K562 (cell line): ENCODE measurements around the gene NUDT22.

Experiments used
- CTCF ChIP-seq, 3 experiments: IDR thresholded peaks in 2 of 3; conservative IDR thresholded peaks in 1 of 3; 2 replicates each; pipeline ENCODE4 v1.5.1; 2011 to 2012; ENCODE audit warnings: low read length in 3 of 3, mild to moderate bottlenecking in 3 of 3, control low read depth in 2 of 3, improper control_type of control experiment in 1 of 3, inconsistent platforms in 1 of 3, low read depth in 1 of 3, mixed read lengths in 1 of 3, moderate library complexity in 1 of 3; ENCODE audit not compliant: insufficient read depth in 2 of 3
- ELF1 ChIP-seq: fragments of 200-800 bp; sonication (Bioruptor generic); IDR thresholded peaks from 2 replicates; pipeline ENCODE4 v1.6.1; 2016; ENCODE audit warnings: missing genetic modification characterization, missing compliant biosample characterization
- EP400 ChIP-seq: fragments of 450-650 bp; IDR thresholded peaks from 2 replicates; pipeline ENCODE4 v1.6.1; 2017; ENCODE audit warnings: antibody characterized with exemption, mild to moderate bottlenecking, moderate library complexity
- MAFK ChIP-seq: IDR thresholded peaks from 2 replicates; pipeline ENCODE4 v1.6.1; 2011; ENCODE audit warnings: low read length, improper control_type of control experiment
- NFIC ChIP-seq: fragments of 450-650 bp; IDR thresholded peaks from 2 replicates; pipeline ENCODE4 v1.6.1; 2017; ENCODE audit warnings: mild to moderate bottlenecking, inconsistent platforms
- NR2C2 ChIP-seq, 2 experiments: fragments of 200-800 bp in 1 of 2; sonication (Bioruptor generic) in 1 of 2; sonication (generic) in 1 of 2; formaldehyde crosslinking in 1 of 2; IDR thresholded peaks; 2 replicates each; pipeline versions ENCODE4 v1.6.1 to v1.8.0; 2016 to 2022; ENCODE audit warnings: mild to moderate bottlenecking in 1 of 2, missing compliant biosample characterization in 1 of 2, missing genetic modification characterization in 1 of 2, missing genetic modification reagents in 1 of 2
- PHF8 ChIP-seq: fragments of 200-600 bp; sonication (generic); IDR thresholded peaks from 2 replicates; pipeline ENCODE4 v1.6.1; 2012; ENCODE audit warnings: mixed run types, mild to moderate bottlenecking, inconsistent platforms, low read length, moderate library complexity, borderline replicate concordance
- TAF7 ChIP-seq: fragments of 450-650 bp; IDR thresholded peaks from 2 replicates; pipeline ENCODE4 v1.6.1; 2016; ENCODE audit warnings: missing genetic modification characterization, missing compliant biosample characterization
- YY1 ChIP-seq, 3 experiments: IDR thresholded peaks; 2 replicates each; pipeline ENCODE4 v1.6.1; 2011; ENCODE audit warnings: low read length in 2 of 3, mild to moderate bottlenecking in 2 of 3, moderate library complexity in 2 of 3, borderline replicate concordance in 1 of 3, control low read depth in 1 of 3, low read depth in 1 of 3; ENCODE audit not compliant: insufficient read depth in 3 of 3, insufficient replicate concordance in 2 of 3, control insufficient read depth in 1 of 3, insufficient read length in 1 of 3; ENCODE audit errors: extremely low read depth in 1 of 3
- ZNF121 ChIP-seq: sonication (generic); formaldehyde crosslinking; conservative IDR thresholded peaks from 2 replicates; pipeline ENCODE4 v1.8.0; 2022; ENCODE audit warnings: missing genetic modification reagents
- ZNF224 ChIP-seq: sonication (generic); formaldehyde crosslinking; IDR thresholded peaks from 2 replicates; pipeline ENCODE4 v1.8.0; 2022; ENCODE audit warnings: mild to moderate bottlenecking, missing genetic modification reagents
- ZNF644 ChIP-seq: fragments of 200-800 bp; sonication (Bioruptor generic); IDR thresholded peaks from 2 replicates; pipeline ENCODE4 v1.6.1; 2016; ENCODE audit warnings: low read depth, missing genetic modification characterization, missing compliant biosample characterization

DNA sequence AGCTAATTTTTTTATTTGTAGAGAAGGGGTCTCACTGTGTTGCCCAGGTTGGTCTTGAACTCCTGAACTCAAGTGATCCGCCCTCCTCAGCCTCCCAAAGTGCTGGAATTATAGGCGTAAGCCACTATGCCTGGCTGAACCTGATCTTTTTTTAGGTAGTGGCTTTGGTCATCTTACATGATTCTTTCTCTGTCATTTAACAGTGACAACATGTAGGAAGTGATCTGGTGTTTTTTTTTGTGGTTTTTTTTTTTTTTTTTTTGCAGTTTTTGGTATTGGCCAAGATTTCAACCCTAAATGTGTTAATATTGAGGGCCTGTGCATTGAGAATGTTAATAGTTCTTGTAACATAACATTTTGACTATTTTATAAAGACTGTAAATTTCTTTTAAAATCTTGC, 27.6 kb upstream of the NUDT22 start:
- TF ChIP-seq ZNF644 (tag) (no peak), NR2C2 (CRISPR knock-in tag; IDR thresholded peaks at IDR 0.05) (no peak), NR2C2 (tag; IDR thresholded peaks at IDR 0.05) (no peak), ZNF121 (CRISPR knock-in tag) (0 out of 2 replicates have a peak, but pooled peaks have one; percentile 30), NFIC (no peak), PHF8 (no peak), ZNF224 (CRISPR knock-in tag) (no peak), CTCF (IDR thresholded peaks at IDR 0.05 in 2 of 3, conservative IDR thresholded peaks at IDR 0.05 in 1 of 3; ENCODE audit: insufficient read depth in 2 of 3, low read depth in 1 of 3, low read length in 3 of 3) (no peak), TAF7 (tag) (no peak), EP400 (no peak), YY1 (IDR thresholded peaks at IDR 0.05; ENCODE audit: borderline replicate concordance in 1 of 3, control insufficient read depth in 1 of 3, extremely low read depth in 1 of 3, insufficient read depth in 3 of 3, insufficient read length in 1 of 3, insufficient replicate concordance in 2 of 3, low read depth in 1 of 3, low read length in 2 of 3) (no peak), ELF1 (no peak), MAFK (no peak)
